Islet precursor cell (in vitro differentiated cells): Measurements from ENCODE around the gene APOB.

Experiments used
- DNase-seq: peaks from one replicate; pipeline ENCODE4 v3.0.0-alpha.2; 2018

Gene APOB, protein sequence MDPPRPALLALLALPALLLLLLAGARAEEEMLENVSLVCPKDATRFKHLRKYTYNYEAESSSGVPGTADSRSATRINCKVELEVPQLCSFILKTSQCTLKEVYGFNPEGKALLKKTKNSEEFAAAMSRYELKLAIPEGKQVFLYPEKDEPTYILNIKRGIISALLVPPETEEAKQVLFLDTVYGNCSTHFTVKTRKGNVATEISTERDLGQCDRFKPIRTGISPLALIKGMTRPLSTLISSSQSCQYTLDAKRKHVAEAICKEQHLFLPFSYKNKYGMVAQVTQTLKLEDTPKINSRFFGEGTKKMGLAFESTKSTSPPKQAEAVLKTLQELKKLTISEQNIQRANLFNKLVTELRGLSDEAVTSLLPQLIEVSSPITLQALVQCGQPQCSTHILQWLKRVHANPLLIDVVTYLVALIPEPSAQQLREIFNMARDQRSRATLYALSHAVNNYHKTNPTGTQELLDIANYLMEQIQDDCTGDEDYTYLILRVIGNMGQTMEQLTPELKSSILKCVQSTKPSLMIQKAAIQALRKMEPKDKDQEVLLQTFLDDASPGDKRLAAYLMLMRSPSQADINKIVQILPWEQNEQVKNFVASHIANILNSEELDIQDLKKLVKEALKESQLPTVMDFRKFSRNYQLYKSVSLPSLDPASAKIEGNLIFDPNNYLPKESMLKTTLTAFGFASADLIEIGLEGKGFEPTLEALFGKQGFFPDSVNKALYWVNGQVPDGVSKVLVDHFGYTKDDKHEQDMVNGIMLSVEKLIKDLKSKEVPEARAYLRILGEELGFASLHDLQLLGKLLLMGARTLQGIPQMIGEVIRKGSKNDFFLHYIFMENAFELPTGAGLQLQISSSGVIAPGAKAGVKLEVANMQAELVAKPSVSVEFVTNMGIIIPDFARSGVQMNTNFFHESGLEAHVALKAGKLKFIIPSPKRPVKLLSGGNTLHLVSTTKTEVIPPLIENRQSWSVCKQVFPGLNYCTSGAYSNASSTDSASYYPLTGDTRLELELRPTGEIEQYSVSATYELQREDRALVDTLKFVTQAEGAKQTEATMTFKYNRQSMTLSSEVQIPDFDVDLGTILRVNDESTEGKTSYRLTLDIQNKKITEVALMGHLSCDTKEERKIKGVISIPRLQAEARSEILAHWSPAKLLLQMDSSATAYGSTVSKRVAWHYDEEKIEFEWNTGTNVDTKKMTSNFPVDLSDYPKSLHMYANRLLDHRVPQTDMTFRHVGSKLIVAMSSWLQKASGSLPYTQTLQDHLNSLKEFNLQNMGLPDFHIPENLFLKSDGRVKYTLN (N-terminal part only)

DNA sequence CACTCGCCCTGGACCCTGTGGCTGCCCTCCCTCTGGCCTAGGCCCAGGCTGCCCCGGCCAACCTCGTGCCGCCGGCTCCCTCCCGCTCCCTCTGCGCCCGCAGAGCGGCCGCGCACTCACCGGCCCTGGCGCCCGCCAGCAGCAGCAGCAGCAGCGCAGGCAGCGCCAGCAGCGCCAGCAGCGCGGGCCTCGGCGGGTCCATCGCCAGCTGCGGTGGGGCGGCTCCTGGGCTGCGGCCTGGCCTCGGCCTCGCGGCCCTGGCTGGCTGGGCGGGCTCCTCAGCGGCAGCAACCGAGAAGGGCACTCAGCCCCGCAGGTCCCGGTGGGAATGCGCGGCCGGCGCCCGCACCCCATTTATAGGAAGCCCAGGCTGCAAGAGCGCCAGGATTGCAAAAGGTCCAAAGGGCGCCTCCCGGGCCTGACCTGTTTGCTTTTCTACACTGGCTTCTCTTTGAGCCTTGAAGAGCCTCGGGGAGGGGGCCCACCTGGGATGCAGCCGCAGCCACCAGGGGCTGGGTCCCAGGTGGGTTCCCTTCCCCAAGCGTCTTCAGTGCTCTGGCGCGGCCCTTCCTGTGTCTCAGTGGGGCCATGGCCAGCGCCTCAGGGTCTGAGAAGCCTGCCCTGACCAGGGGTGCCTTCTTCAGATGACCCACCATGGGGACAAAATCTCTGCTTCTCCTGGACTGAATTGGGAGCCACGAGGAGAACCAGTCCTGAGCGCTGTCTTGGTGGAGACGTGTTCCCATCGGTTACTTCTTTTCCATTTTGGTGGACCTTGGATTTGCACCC is at the start of gene APOB:
Gene APOB, minus strand, starts transcription at position 330 of the 789 bp plus-strand sequence. Its CDS starts 128 bp downstream, at position 202.
- DNase-seq = peak; percentile 75

DNA sequence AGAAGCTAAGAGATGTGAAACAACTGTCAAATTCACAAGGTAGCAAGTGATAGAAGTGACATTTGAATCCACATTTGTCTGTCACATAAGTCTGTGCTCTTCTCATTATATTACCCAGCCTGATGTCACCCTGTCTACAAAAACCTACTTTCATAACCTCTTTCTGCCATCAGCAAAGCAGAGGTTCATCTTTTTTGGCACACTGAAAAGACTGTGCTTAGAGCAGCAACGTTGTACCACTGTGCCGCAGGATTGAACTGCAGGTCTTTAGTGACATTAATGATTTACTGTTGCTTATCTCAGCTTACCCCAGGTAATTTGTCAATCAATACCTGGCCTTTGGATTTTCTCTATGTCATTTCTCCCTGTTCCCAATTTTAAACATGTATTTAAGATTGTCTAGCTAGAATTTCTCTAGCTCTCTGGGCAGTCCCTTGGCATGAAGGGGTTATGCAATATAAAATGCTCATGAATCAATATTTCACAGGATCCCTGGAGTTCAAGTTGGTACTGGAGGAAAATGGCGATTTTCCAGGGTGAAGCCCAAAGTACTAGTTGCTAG is 48.5 kb upstream of the APOB start:
- DNase-seq = no peak

DNA sequence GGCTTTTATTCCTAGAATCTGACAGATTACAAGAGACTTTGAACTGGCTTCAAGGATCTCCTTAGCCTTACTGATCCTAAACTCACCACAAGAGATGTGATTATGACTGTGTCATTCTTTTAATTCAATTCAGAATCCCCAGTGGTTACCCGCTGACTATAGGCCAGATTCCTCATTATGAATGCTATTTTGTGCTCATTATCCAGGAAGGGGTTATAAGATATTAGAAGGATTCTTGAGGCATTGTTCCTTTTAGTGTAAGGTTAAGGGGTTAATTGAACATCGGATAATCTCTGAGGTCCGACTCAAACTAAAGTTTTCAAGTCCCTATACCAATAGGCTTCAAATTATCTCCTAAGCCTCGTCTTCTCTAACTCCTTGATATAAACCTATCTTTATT is 40.5 kb upstream of the APOB start:
- no peak for DNase-seq

DNA sequence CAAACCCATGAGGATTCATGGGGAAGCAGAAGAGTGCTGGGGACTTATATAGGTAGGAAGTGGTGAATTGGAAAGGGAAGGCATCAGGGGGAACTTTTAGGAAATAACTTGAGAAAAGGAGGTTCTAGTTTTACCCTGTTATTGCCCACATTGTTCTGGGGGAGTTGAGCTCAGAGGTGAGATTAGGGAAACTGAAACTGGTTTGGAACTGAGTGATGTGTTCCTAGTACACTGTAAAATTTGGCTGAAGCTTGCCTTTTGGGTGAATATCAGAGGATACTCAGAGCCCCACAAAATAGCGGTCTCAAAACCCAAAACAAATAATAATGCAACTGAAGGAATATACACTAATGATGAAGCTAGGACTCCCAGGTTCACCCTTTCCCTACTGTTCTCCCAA is 39.6 kb upstream of the APOB start:
- no peak for DNase-seq

- DNase-seq = no peak
These were observed 34.4 kb upstream of the APOB start for GRCh38 chr2:21078296-21078695.

DNA sequence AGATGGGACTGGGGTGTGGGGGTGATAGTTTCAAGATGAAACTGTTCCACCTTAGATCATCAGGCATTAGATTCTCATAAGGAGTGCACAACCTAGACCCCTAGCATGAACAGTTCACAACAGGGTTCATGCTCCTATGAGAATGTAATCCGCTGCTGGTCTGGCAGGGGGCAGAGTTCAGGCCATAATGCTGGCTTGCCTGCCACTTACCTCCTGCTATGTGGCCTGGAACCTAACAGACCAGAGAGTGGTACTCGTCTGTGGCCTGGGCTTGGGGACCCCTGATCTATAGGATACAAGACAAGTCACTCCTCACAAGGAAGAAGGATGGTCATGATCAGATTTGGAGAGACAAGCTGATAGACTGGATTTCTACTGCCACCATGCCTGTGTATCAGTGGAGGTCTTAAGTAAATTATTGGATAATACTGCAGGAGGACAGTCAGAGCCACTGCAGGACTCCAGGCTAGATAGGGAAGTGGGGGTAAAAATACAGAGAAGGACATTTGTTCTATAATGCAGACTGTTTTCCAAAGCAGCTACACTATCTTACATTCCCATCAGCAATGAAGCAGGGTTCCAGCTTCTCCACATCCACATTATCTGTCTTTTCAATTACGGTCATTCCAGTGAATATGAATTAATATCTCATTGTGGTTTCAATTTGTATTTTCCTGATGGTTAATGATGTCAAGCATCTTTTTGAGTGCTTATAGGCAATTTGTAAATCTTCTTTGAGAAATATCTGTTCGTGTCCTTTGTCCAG is 28.8 kb upstream of the APOB start:
- DNase-seq = no peak

- DNase-seq = no peak
These were observed 26.7 kb upstream of the APOB start for GRCh38 chr2:21070341-21071257.

GRCh38 chr2:21069746-21070340 is 26.0 kb upstream of the APOB start:
- no peak for DNase-seq

- DNase-seq = no peak
These were observed 24.1 kb upstream of the APOB start for GRCh38 chr2:21067859-21068537.

- no peak for DNase-seq
These were observed 23.3 kb upstream of the APOB start for GRCh38 chr2:21067125-21067524.

DNA sequence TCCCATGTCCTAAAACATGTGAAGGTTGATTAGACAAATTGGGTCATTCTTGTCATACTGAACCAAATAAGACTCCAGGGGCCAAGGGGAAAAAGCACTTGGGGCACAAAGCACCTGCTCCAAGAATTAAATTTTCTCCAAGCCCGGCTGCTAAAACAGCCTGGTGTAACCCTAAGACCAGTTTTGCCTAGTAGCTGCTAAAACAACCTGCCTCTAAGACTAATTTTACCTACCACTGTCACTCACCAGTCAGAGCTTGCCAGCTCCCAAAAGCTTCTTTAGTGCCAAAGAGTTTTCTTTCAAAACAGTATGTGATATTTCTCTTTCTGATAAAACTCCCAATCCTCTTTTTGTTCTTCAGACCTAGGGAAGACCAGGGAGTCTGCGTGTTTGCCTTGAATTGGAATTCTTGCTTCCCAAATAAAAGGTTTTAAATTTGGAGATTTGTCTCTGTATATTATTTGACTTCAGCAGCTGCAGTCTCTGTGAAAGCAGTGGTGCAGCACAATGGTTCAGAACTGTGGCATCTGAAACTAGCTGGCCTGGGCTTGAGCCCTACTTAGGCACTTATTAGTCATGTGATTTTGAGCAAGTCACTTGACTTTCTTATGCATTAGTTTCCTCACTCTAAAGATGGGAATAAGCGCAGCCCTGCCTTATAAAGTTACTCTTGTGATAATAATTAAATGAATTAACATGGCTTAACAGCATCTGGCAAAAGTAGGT is 16.2 kb upstream of the APOB start:
- DNase-seq = no peak

DNA sequence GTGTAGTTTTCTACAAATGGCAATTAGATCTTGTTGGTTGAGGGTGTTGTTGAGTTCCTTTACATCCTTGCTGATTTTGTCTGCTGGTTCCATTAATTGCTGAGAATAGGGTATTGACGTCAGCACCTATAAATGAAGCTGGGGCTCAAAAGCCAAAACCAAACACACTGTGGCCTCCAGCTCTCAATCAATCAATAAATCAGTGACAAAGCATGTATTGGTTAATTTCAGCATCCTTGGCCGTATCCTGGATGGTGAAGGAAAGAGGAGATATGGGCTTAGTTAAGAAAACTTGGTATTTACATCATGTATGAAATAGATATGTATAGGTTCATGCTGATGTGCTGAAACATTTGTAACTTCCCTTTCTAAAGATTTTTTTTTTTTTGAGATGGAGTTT is 13.2 kb upstream of the APOB start:
- DNase-seq = no peak

DNA sequence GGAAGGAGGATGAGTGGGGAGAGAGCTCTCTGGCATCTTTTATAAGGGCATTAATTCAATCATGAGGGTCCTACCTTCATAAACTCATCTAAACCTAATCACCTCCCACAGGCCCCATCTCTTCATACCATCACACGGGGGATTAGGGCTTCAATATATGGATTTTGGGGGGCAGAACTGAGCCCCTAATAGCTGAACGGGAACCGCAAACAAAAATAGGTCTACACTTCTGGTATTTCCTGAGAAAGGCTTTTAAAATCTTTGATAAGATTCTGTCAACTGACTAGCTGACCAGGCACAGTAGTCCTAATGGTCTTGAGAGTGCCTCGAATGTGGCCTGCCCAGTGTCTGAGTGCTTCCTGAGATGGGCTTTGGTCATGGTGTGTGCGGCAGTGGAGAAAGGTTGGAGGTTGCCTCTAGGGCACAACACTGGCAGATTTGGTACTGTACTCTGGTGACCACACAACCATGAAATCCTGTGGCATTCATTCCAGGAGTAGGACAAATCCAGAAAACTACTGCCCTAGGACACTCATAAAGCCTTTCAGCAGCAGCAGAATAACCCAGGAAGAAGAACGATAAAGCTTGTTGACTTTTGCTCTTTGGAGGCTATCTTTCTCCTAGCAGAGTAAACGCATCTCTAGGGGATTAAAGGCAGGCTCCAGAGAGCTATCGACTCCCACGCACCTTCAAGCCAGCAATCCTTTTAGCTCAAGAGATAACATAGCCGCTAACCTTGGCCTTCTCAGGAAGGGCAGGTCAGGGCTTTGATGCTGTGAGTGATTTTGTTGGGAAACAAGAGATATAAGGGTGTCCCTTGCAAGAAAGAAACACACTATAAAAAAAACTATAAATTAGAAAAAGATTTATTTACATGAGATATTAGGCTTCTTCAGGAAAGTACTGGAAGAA is 12.3 kb upstream of the APOB start:
- DNase-seq = no peak

DNA sequence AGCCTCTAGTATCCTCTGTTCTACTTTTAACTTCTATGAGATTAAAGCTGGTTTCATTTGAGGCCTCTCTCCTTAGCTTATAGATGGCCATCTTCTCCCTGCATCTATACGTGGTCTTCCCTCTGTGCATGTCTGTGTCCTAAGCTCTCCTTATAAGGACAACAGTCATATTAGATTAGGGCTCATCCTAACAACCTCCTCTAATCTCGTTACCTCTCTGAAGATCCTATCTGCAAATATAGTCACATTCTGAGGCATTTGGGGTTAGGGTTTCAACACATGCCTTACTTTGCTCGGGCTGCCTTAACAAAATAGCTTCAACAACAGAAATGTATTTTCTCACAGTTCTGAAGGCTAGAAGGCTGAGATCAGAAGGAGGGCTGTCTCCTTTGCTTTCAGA is 11.6 kb upstream of the APOB start:
- DNase-seq = no peak

DNA sequence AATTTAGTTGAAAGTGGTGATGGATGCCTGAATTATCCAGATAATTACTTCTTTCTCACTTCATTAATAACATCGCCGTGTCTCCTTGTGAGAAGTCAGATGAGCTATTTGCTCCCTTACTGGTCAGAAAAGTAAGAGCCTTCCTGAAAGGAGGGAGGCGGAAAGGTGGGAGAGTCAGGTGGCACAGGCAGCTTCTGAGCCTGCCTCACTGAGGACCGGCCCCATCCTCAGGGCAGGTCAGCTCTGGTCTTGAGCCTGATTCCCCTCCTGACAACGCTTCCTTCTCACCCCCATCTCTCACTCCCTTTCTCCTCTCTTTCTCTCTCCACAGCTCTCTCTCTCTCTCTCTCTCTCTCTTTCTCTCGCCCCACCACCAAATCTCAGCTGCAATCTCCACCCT is 10.1 kb upstream of the APOB start:
- no peak for DNase-seq

- peak; percentile 76 for DNase-seq
These were observed 8.2 kb upstream of the APOB start for GRCh38 chr2:21052044-21052443.

DNA sequence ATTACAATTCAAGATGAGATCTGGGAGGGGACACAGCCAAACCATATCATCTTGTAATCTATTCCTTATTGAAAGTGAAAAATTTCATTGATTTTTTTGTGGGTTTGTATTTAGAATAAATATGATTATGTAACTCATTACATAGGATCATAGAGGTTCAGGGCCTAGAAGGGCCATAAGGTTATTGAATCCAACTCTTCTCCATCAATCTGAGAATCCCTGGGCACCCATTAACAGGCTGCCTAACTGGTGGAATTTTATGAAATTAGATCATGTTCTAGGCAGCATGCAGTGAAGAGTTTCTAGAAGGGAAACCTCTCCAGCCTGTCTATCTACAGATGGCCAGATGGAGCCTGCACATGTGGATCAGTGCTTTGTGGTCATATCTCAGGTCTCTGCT is 6.3 kb upstream of the APOB start:
- DNase-seq = no peak
